Esophagus squamous epithelium (tissue), 5 donors: ENCODE results near the gene RBL1. TPM values are rescaled to one million over a fixed set of nuclear protein-coding genes. Genes with fewer than 3 reads are reported as not detected.
"Not testable (repeated sequence)": the region's sequence is repeated elsewhere in the genome, so short reads cannot be mapped to it uniquely, and the experiment has no call there.

Source experiments
- DNase-seq: peaks from one replicate; lab custom pipeline; 2025; lab: John Stamatoyannopoulos, UW
- H3K27ac ChIP-seq, 4 donors: fragments of 200-600 bp; sonication (generic); one replicate each; pipeline ENCODE4 v1.5.1; 2016 to 2019; ENCODE audit warnings: mild to moderate bottlenecking in 1 of 4
- H3K27me3 ChIP-seq, 4 donors: fragments of 200-600 bp; sonication (generic); 1 replicate in 3 of 4; 2 replicates in 1 of 4; pipeline versions ENCODE4 v1.5.1 to v1.6.0; 2017 to 2021; ENCODE audit warnings: antibody characterized with exemption in 1 of 4
- H3K36me3 ChIP-seq, 3 donors: fragments of 200-600 bp; sonication (generic); one replicate each; pipeline ENCODE4 v1.5.1; 2016 to 2019
- H3K4me1 ChIP-seq, 3 donors: fragments of 200-600 bp; sonication (generic); one replicate each; pipeline ENCODE4 v1.5.1; 2017 to 2019
- H3K4me3 ChIP-seq, 4 donors: fragments of 200-600 bp; sonication (generic); 1 replicate in 3 of 4; 2 replicates in 1 of 4; pipeline ENCODE4 v1.5.1; 2016 to 2019; ENCODE audit warnings: mild to moderate bottlenecking in 2 of 4, moderate library complexity in 1 of 4
- H3K9me3 ChIP-seq, 3 donors: fragments of 200-600 bp; sonication (generic); one replicate each; pipeline ENCODE4 v1.5.1; 2016 to 2019
- POLR2A ChIP-seq, 4 donors: fragments of 450-650 bp; IDR thresholded peaks; one replicate each; pipeline ENCODE4 v1.6.1; 2017; ENCODE audit warnings: antibody characterized with exemption in 4 of 4, mild to moderate bottlenecking in 4 of 4, moderate library complexity in 3 of 4
- whole genome bisulfite sequencing, 2 donors: methylation state at CpG; one replicate each; pipeline ENCODE4 v1.1.5; 2018; 5-methylcytosine and 5-hydroxymethylcytosine counted together
- intact Hi-C: fragments of 100-400 bp; cut with DNase I; formaldehyde crosslinking; loops from one replicate; pipeline ENCODE4 v1.15.0; 2022
- total RNA-seq, 4 donors: library from RNA; depleted of rRNA; stranded (reverse); fragments of >200 nt; gene quantifications; one replicate each; pipeline ENCODE4 v1.1.0, GENCODE V29; 2016
- TF ChIP-seq, protein P1 (sequence below), 6 experiments: fragments of 450-650 bp in 4 of 6; fragments of 200-600 bp in 2 of 6; sonication (generic) in 2 of 6; IDR thresholded peaks; one replicate each; pipeline ENCODE4 v1.5.1; 2016 to 2019; ENCODE audit warnings: antibody characterized with exemption in 6 of 6, mild to moderate bottlenecking in 4 of 6, moderate library complexity in 4 of 6
- donor health status: DM: yes; HTN: yes; CAD: no.

Gene RBL1
- total RNA-seq, 4 donors from 2014 or later: 9.7 to 12.8 (median 11.6) TPM

DNA sequence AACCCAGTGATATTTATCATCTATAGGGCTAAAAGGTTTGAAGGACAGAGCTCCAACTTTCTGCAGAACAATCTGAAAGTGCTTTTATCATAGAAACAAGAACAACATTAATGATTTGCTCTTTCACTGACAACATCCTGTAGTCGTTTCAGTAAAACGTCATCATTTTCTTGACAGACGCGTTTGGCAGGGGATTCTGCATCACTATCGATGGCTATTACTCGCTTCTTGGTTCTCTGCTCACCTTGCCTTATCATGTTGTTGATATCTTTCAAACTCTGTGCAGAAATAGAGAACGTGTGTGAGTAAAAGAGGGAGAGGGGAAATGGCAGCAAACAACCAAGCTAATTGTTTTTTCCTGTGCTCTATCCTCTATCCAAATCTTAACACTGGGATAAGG is 97.1 kb downstream of the RBL1 start:
- Histone ChIP-seq H3K27me3 (no peaks in the 10 kb centered on the region), H3K4me1 (no peaks in the 10 kb centered on the region), H3K9me3 (no peaks in the 10 kb centered on the region), H3K27ac (no peak overlapping the region), H3K4me3 (no peak overlapping the region), H3K36me3 (peaks cover 0 to 41% (median 0%) of the 10 kb centered on the region in 3 donors)
- TF ChIP-seq, protein P1, sequence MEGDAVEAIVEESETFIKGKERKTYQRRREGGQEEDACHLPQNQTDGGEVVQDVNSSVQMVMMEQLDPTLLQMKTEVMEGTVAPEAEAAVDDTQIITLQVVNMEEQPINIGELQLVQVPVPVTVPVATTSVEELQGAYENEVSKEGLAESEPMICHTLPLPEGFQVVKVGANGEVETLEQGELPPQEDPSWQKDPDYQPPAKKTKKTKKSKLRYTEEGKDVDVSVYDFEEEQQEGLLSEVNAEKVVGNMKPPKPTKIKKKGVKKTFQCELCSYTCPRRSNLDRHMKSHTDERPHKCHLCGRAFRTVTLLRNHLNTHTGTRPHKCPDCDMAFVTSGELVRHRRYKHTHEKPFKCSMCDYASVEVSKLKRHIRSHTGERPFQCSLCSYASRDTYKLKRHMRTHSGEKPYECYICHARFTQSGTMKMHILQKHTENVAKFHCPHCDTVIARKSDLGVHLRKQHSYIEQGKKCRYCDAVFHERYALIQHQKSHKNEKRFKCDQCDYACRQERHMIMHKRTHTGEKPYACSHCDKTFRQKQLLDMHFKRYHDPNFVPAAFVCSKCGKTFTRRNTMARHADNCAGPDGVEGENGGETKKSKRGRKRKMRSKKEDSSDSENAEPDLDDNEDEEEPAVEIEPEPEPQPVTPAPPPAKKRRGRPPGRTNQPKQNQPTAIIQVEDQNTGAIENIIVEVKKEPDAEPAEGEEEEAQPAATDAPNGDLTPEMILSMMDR (IDR thresholded peaks at IDR 0.05): no peak
- TF ChIP-seq POLR2A (IDR thresholded peaks at IDR 0.05): no peak
- 80 to 83% methylated on average over 7 of the region's 7 CpGs for WGBS, 2 donors
- DNase-seq: no peak
- intact Hi-C loops: no loop called here

DNA sequence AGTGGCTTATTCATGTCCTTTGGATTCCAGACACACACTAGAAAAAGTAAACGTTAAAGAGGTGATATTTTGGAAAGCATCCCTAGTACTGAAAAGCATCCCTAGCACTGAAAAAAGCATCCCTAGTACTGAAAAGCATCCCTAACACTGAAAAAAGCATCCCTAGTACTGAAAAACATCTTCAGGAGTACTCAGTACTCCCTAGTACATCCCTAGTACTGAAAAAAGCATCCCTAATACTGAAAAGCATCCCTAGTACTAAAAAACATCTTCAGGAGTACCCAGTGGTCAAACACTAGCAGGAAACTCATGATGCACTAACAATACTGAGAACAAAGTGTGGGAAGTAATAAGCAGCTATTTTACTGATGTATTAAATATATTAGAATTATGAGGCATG is 98.7 kb downstream of the RBL1 start:
- TF ChIP-seq POLR2A (IDR thresholded peaks at IDR 0.05): no peak
- TF ChIP-seq, protein P1 (IDR thresholded peaks at IDR 0.05): no peak
- Histone ChIP-seq H3K36me3 (peaks cover 0 to 27% (median 0%) of the 10 kb centered on the region in 3 donors), H3K4me1 (no peaks in the 10 kb centered on the region), H3K4me3 (no peak overlapping the region), H3K27me3 (no peaks in the 10 kb centered on the region), H3K27ac (no peak overlapping the region), H3K9me3 (peaks cover 0 to 10% (median 0%) of the 10 kb centered on the region in 3 donors)
- 36 to 71% methylated on average over 1 of the region's 1 CpG for WGBS, 2 donors
- no peak for DNase-seq
- intact Hi-C loops: no loop called here

DNA sequence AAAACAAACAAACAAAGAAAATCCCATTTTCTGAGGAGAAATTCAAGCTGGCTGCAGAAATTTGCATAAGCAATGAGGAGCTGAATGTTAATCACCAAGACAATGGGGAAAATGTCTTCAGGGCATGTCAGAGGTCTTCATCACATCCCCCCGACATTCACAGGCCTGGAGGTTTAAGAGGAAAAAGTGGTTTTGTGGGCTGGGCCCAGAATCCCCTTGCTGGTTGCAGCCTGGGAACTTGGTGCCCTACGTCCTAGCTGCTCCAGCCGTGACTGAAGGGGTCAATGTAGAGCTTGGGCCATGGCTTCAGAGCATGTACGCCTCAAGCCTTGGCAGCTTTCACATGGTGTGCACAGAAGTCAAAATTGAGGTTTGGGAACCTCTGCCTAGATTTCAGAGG is 101.6 kb downstream of the RBL1 start:
- Histone ChIP-seq H3K36me3 (peaks cover 0 to 27% (median 0%) of the 10 kb centered on the region in 3 donors), H3K4me1 (peaks cover 0 to 10% (median 0%) of the 10 kb centered on the region in 3 donors)
- H3K4me3 ChIP-seq, DNase-seq, H3K27ac ChIP-seq, H3K9me3 ChIP-seq, H3K27me3 ChIP-seq, intact Hi-C loops: not testable (repeated sequence)
- 94 to 100% methylated on average over 2 to 4 of the region's 4 CpGs for WGBS, 2 donors

DNA sequence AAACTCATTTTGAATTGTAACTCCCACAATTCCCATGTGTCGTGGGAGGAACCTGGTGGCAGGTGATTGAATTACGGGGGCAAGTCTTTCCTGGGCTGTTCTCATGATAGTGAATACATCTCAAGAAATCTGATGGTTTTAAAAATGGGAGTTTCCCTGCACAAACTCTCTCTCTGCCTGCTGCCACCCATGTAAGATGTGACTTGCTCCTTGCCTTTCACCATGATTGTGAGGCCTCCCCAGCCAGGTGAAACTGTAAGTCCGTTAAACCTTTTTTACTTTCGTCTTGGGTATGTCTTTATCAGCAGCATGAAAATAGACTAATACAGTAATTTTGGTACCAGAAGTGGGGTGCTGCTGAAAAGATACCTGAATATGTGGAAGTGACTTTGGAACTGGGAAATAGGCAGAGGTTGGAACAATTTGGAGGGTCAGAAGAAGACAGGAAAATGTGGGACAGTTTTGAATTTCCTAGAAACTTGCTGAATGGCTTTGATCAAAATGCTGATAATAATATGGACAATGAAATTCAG is 102.9 kb downstream of the RBL1 start:
- peaks cover 0 to 11% (median 0%) of the 10 kb centered on the region in 3 donors for H3K4me1 ChIP-seq
- intact Hi-C loops: no loop called here
- TF ChIP-seq, protein P1 (IDR thresholded peaks at IDR 0.05): no peak
- no peak for TF ChIP-seq POLR2A (IDR thresholded peaks at IDR 0.05)
- H3K4me3 ChIP-seq: no peak overlapping the region
- DNase-seq: no peak
- peaks cover 0 to 16% (median 0%) of the 10 kb centered on the region in 3 donors for H3K36me3 ChIP-seq
- no peaks in the 10 kb centered on the region for H3K27me3 ChIP-seq
- H3K27ac ChIP-seq: no peak overlapping the region
- WGBS, 2 donors: 93 to 96% methylated on average over 4 of the region's 4 CpGs
- H3K9me3 ChIP-seq: peaks cover 0 to 10% (median 0%) of the 10 kb centered on the region in 3 donors

DNA sequence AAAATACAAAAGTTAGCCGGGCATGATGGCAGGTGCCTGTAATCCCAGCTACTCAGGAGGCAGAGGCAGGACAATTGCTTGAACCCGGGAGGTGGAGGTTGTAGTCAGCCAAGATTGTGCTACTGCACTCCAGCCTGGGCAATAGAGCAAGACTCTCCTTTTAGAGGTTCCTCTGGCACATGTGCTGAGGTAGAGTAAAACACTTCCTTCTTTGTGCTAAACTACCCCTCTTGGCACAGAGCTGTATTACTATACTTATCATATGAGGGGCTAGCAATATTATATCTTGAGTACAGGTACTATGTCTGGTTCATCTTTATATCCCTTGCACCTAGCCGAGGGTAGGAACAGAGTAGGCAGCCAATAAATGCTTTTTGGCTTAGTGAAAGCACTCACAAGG is 104.1 kb downstream of the RBL1 start:
- intact Hi-C loops: no loop called here
- Histone ChIP-seq H3K36me3 (peaks cover 0 to 16% (median 0%) of the 10 kb centered on the region in 3 donors), H3K27ac (no peak overlapping the region), H3K27me3 (no peaks in the 10 kb centered on the region), H3K9me3 (peaks cover 0 to 10% (median 0%) of the 10 kb centered on the region in 3 donors), H3K4me1 (peaks cover 0 to 11% (median 0%) of the 10 kb centered on the region in 3 donors), H3K4me3 (no peak overlapping the region)
- no peak for DNase-seq
- TF ChIP-seq, protein P1 (IDR thresholded peaks at IDR 0.05): no peak
- TF ChIP-seq POLR2A (IDR thresholded peaks at IDR 0.05): no peak
- WGBS, 2 donors: 78 to 81% methylated on average over 3 of the region's 3 CpGs
